Left forelimb (tissue), 1 donor: ENCODE measurements around the gene CCL3.
"Not testable (repeated sequence)": the region's sequence is repeated elsewhere in the genome, so short reads cannot be mapped to it uniquely, and the experiment has no call there.

Experiments used
- DNase-seq: peaks from one replicate; pipeline ENCODE4 v3.0.0-alpha.2; 2018; ENCODE audit warnings: low spot score

Gene CCL3

GRCh38 chr17:36085765-36086164 is 4.2 kb downstream of the CCL3 start:
- DNase-seq: no peak

GRCh38 chr17:36083691-36084090 is 6.3 kb downstream of the CCL3 start:
- not testable (repeated sequence) for DNase-seq

GRCh38 chr17:36082482-36083120 is 7.3 kb downstream of the CCL3 start:
- not testable (repeated sequence) for DNase-seq

GRCh38 chr17:36081681-36082471 is 8.1 kb downstream of the CCL3 start:
- not testable (repeated sequence) for DNase-seq

GRCh38 chr17:36074365-36074764 is 15.6 kb downstream of the CCL3 start:
- no peak for DNase-seq

GRCh38 chr17:36072431-36073121 is 17.4 kb downstream of the CCL3 start:
- DNase-seq: no peak

GRCh38 chr17:36071751-36072150 is 18.2 kb downstream of the CCL3 start:
- DNase-seq: no peak

GRCh38 chr17:36070427-36070826 is 19.5 kb downstream of the CCL3 start:
- DNase-seq: no peak

- no peak for DNase-seq
These were observed 20.8 kb downstream of the CCL3 start for GRCh38 chr17:36069136-36069535.

- DNase-seq: no peak
These were observed 21.4 kb downstream of the CCL3 start for GRCh38 chr17:36068524-36068923.

GRCh38 chr17:36066365-36066985 is 23.5 kb downstream of the CCL3 start:
- no peak for DNase-seq

GRCh38 chr17:36063786-36064541 is 26.0 kb downstream of the CCL3 start, which contains the start of gene CCL18:
Gene CCL18, plus strand, starts transcription at chr17:36064272. Its CDS starts 71 bp downstream, at chr17:36064343.
- no peak for DNase-seq

- no peak for DNase-seq
These were observed 29.1 kb downstream of the CCL3 start for GRCh38 chr17:36060816-36061215.

- no peak for DNase-seq
These were observed 30.5 kb downstream of the CCL3 start for GRCh38 chr17:36059406-36059805.

GRCh38 chr17:36057911-36058310 is 32.0 kb downstream of the CCL3 start:
- DNase-seq: no peak

GRCh38 chr17:36055921-36056520 is 33.9 kb downstream of the CCL3 start:
- no peak for DNase-seq

- no peak for DNase-seq
These were observed 34.8 kb downstream of the CCL3 start for GRCh38 chr17:36055171-36055570.

- DNase-seq: no peak
These were observed 40.3 kb downstream of the CCL3 start for GRCh38 chr17:36049643-36050042.

GRCh38 chr17:36048066-36048465 is 41.9 kb downstream of the CCL3 start:
- no peak for DNase-seq
